ENCODE data around the gene ACTR2.
"Not testable (repeated sequence)": the region's sequence is repeated elsewhere in the genome, so short reads cannot be mapped to it uniquely, and the experiment has no call there.

The ACTR2 gene

DNA sequence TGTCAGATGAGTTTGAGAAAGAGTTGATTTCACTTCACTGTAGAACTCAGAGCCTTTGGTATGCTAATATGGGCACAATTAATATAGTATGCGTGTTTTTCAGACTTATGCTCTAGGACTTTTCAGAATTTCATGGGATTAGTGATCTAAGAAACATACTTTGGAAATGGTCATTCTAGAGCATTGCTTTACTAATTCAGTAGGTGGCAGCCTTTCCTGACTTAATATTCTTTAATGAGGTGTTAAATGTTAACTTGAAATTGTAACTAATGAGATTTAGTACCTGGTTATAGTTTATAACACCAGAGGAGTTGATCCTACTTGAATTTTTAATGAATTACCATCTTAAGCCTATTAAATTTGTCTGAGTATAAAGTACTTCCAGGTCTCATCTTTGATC is 28.4 kb downstream of the ACTR2 start:
- Mint-ChIP-seq H3K4me1 (no peaks in the 10 kb centered on the region), H3K4me3 (no peak overlapping the region), H3K9me3 (no peaks in the 10 kb centered on the region), H3K36me3 (ENCODE audit: low read depth) (peaks cover 54% of the 10 kb centered on the region), H3K27ac (no peak overlapping the region), H3K27me3 (ENCODE audit: low read depth, poor library complexity) (no peaks in the 10 kb centered on the region)
- no peak for DNase-seq
- TF ChIP-seq, protein P1, sequence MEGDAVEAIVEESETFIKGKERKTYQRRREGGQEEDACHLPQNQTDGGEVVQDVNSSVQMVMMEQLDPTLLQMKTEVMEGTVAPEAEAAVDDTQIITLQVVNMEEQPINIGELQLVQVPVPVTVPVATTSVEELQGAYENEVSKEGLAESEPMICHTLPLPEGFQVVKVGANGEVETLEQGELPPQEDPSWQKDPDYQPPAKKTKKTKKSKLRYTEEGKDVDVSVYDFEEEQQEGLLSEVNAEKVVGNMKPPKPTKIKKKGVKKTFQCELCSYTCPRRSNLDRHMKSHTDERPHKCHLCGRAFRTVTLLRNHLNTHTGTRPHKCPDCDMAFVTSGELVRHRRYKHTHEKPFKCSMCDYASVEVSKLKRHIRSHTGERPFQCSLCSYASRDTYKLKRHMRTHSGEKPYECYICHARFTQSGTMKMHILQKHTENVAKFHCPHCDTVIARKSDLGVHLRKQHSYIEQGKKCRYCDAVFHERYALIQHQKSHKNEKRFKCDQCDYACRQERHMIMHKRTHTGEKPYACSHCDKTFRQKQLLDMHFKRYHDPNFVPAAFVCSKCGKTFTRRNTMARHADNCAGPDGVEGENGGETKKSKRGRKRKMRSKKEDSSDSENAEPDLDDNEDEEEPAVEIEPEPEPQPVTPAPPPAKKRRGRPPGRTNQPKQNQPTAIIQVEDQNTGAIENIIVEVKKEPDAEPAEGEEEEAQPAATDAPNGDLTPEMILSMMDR (IDR thresholded peaks at IDR 0.05) = no peak

DNA sequence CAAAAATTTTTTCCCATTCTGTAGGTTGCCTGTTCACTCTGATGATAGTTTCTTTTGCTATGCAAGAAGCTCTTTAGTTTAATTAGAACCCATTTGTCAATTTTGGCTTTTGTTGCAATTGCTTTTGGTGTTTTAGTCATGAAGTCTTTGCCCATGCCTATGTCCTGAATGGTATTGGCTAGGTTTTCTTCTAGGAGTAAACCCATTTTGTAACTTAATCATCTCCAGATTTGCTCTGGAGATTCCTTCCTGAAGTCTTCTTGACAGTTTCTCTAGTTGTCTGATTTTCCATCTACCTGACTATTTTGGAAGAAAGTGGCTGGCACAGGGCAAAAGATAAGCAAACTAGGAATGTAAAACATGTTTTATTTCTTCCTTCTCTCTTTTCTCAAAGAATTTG is 30.2 kb downstream of the ACTR2 start:
- H3K4me3 Mint-ChIP-seq; H3K4me1 Mint-ChIP-seq; H3K9me3 Mint-ChIP-seq; H3K27me3 Mint-ChIP-seq (ENCODE audit: low read depth, poor library complexity); DNase-seq: not testable (repeated sequence)
- Mint-ChIP-seq H3K36me3 (ENCODE audit: low read depth) (peaks cover 54% of the 10 kb centered on the region), H3K27ac (peak overlapping the region; percentile 52)

DNA sequence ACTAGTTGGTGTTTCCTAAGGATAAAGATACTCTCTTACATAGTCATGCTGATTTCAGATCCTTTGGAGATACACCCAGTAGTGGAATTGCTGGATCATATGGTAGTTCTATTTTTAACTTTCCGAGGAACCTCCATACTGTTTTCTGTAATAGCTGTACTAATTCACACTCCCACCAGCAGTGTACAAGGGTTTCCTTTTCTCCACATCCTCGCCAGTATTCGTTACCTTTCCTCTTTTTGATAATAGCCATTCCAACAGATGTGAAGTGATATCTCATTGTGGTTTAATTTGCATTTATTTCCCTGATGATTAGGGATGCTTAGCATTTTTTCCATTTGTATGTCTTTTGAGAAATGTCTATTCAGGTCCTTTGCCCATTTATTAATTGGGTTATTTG is 34.0 kb downstream of the ACTR2 start:
- Mint-ChIP-seq H3K27me3 (ENCODE audit: low read depth, poor library complexity) (no peaks in the 10 kb centered on the region), H3K36me3 (ENCODE audit: low read depth) (peaks cover 51% of the 10 kb centered on the region), H3K27ac (no peak overlapping the region), H3K4me1 (peaks cover 9% of the 10 kb centered on the region), H3K9me3 (no peaks in the 10 kb centered on the region), H3K4me3 (no peak overlapping the region)
- DNase-seq = no peak
- TF ChIP-seq, protein P1 (IDR thresholded peaks at IDR 0.05) = no peak

DNA sequence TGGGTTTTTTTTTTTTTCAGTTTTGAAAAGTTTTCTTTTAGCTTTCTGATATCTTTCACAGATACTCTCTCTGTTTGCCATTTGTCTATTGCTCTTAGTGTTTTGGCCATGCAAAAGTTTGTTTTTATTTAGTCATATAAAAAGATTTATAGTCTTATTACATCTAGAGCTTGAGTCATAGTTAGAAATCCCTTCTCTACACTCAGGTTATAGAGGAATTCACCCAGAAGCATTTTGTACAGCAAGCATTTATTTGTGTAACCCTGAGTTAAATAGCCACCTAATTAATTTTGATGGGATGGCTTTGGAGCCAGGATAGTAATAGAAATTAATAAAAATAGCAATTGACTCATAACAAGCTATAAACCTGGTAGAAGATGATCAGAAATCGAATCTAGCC is 35.6 kb downstream of the ACTR2 start:
- DNase-seq = no peak
- Mint-ChIP-seq H3K27me3 (ENCODE audit: low read depth, poor library complexity) (no peaks in the 10 kb centered on the region), H3K27ac (no peak overlapping the region), H3K4me3 (no peak overlapping the region), H3K4me1 (peaks cover 13% of the 10 kb centered on the region), H3K36me3 (ENCODE audit: low read depth) (peaks cover 42% of the 10 kb centered on the region), H3K9me3 (no peaks in the 10 kb centered on the region)
- TF ChIP-seq, protein P1 (IDR thresholded peaks at IDR 0.05) = no peak

DNA sequence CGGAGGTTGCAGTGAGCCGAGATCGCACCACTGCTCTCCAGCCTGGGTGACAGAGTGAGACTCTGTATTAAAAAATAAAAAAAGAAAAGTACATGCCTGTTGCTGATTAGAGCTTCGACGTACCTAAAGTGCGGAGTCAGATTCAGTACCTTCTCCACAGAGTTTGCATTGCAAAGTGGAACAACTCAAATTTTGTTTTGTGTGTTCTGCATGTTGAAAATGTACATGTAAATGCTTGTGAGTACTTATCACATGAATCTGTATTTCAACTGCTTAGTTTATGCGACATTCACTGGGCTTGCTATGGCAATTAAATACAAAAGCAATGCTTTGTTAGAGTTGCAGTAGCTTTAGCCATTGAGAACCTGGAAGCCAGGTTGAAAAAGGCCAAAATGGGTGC is 36.4 kb downstream of the ACTR2 start:
- Mint-ChIP-seq H3K27me3 (ENCODE audit: low read depth, poor library complexity) (no peaks in the 10 kb centered on the region), H3K4me3 (no peak overlapping the region), H3K27ac (no peak overlapping the region), H3K9me3 (no peaks in the 10 kb centered on the region), H3K4me1 (peaks cover 20% of the 10 kb centered on the region), H3K36me3 (ENCODE audit: low read depth) (peaks cover 40% of the 10 kb centered on the region)
- no peak for DNase-seq
- TF ChIP-seq, protein P1 (IDR thresholded peaks at IDR 0.05) = no peak

DNA sequence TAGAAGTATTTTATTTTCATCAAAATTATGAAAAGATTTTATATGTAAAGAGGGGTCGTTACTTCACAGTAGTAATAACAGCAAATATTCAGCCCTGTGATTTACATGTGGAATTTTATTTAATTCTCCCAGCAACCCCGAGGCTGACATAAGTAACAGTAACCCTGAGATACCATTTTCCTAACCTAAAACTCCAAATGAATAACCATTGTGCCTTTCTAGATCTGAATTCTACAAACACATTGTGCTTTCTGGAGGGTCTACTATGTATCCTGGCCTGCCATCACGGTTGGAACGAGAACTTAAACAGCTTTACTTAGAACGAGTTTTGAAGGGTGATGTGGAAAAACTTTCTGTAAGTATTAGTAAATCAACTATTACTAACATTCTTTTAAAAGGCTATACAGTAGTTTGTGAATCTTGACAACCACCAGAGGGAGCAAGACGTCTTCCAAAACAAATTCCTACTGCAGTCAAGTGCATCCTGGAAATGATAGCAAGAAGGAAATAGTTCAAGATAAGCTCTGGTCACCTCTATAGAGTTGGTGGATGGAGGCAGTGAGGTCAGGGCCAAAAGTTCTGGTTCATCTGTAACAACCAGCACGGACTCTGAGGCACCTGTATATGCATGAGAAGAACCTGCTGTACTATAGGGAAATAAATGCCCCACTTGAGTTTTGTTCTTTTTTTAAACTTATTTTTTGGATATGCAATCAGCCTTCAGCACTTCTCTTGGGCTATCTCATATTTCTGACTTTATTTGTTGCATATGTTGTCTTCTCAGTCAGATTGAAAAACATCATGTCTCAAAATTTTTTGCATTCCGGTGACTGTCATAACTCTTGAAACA is 37.4 kb downstream of the ACTR2 start:
- H3K36me3 Mint-ChIP-seq (ENCODE audit: low read depth) = peaks cover 40% of the 10 kb centered on the region
- TF ChIP-seq, protein P1 (IDR thresholded peaks at IDR 0.05) = peak; percentile 65
- H3K27ac Mint-ChIP-seq = no peak overlapping the region
- H3K27me3 Mint-ChIP-seq (ENCODE audit: low read depth, poor library complexity) = no peaks in the 10 kb centered on the region
- H3K4me1 Mint-ChIP-seq = peaks cover 24% of the 10 kb centered on the region
- H3K9me3 Mint-ChIP-seq = no peaks in the 10 kb centered on the region
- H3K4me3 Mint-ChIP-seq = no peak overlapping the region
- peak; percentile 21 for DNase-seq

Data from nephron progenitor cell (in vitro differentiated cells).